HG03097 (cell line): ENCODE measurements around the gene RPN2.

ENCODE experiments used
- ATAC-seq: cut with Tn5 transposase; IDR thresholded peaks from one replicate; pipeline ENCODE4 v1.9.1; 2021; ENCODE audit not compliant: unreplicated experiment, low FRiP score

The RPN2 gene

GRCh38 chr20:37179683-37180524 is 774 bp downstream of the RPN2 start:
- ATAC-seq, result no peak

GRCh38 chr20:37185686-37186085 is 6.6 kb downstream of the RPN2 start:
- no peak for ATAC-seq

GRCh38 chr20:37188787-37189186 is 9.7 kb downstream of the RPN2 start:
- no peak for ATAC-seq

- ATAC-seq, result no peak
Measured at GRCh38 chr20:37189416-37190016, 10.4 kb downstream of the RPN2 start.

GRCh38 chr20:37190354-37191112 is 11.4 kb downstream of the RPN2 start:
- no peak for ATAC-seq

- ATAC-seq, result no peak
Measured at GRCh38 chr20:37192137-37192854, 13.2 kb downstream of the RPN2 start.

GRCh38 chr20:37193226-37193625 is 14.1 kb downstream of the RPN2 start:
- no peak for ATAC-seq

- ATAC-seq, result no peak
Measured at GRCh38 chr20:37193821-37194220, 14.7 kb downstream of the RPN2 start.

GRCh38 chr20:37194621-37195417 is 15.7 kb downstream of the RPN2 start:
- ATAC-seq, result no peak

- ATAC-seq, result no peak
Measured at GRCh38 chr20:37198932-37199660, 20.0 kb downstream of the RPN2 start.

GRCh38 chr20:37200376-37200775 is 21.2 kb downstream of the RPN2 start:
- ATAC-seq, result no peak

GRCh38 chr20:37200926-37201826 is 22.0 kb downstream of the RPN2 start:
- ATAC-seq, result no peak

- ATAC-seq, result no peak
Measured at GRCh38 chr20:37201827-37202162, 22.7 kb downstream of the RPN2 start.

- no peak for ATAC-seq
Measured at GRCh38 chr20:37202267-37202943, 23.3 kb downstream of the RPN2 start.

GRCh38 chr20:37204056-37204455 is 24.9 kb downstream of the RPN2 start:
- ATAC-seq, result no peak

- ATAC-seq, result no peak
Measured at GRCh38 chr20:37205130-37205529, 26.0 kb downstream of the RPN2 start.

- no peak for ATAC-seq
Measured at GRCh38 chr20:37205794-37206193, 26.7 kb downstream of the RPN2 start.

GRCh38 chr20:37207171-37207570 is 28.0 kb downstream of the RPN2 start:
- no peak for ATAC-seq
